NCI-H226 (cell line): ENCODE results near the gene NSL1.

Source experiments
- DNase-seq: peaks from one replicate; pipeline ENCODE4 v3.0.0-alpha.2; 2015

The NSL1 gene

DNA sequence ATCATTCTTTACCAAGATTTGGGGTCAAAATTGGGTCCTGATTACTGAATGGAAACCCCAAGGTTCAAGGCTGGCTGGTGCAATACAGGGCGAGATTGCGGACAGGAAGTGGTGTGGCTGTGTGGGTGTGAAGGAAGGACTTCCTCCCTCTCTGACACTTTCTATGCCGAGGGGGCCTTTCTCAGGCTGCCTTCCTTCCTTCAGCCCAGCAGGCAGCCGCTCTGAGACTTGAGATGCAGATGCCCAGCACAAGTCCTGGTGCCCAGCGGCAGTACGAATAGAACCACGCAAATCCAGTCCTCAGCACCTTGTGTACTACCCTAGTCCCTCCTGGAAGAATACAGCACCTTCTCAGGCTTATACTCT is 108.2 kb downstream of the NSL1 start:
- DNase-seq: no peak

- no peak for DNase-seq
These were observed 110.7 kb downstream of the NSL1 start for GRCh38 chr1:212680680-212681389.

DNA sequence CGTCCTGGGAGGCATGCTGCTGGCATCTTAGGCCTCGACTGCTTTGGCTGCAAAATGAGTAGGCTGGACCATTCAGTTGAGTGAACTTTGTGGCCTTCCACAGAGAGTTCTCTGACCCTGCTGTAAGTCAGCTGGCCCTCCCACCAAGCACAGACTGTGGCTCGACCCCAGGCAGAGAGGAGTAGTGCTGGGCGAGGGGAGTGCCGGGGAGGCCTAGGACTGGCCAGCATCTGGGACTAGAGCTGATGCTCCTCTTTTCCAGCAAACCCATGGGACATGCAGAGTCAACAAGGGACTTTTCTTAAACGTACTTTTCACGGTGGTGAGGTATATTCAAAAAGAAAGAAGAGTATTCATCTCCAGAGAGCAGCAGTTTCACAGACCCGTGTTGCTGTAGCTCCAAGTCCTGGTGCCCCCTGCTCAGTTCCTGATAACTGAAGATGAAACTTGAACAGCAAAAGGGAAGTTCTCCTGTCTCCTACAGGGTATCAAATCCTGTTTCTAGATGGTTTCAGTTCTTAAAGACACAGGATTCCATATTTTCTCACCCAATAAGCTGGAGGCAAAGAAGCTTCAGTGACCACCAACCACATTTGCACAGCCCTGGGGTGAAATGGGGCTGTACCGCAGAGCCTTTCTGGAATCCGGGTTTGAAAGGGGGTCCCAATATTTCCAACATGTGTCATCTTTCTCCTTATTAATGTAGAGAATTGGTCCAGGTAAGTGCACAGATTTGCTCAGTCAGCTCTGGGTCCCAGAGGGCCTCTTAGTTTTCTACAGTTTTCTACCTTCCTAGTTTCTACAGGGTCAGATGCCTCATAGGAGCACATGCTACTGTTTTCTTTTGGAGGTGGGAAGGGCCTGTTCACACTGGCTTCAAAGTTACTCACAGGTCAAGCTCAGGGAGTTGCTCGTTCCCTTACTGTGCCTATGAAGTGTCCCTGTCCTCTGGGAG is 112.8 kb downstream of the NSL1 start:
- no peak for DNase-seq

GRCh38 chr1:212677573-212677972 is 114.0 kb downstream of the NSL1 start:
- no peak for DNase-seq

DNA sequence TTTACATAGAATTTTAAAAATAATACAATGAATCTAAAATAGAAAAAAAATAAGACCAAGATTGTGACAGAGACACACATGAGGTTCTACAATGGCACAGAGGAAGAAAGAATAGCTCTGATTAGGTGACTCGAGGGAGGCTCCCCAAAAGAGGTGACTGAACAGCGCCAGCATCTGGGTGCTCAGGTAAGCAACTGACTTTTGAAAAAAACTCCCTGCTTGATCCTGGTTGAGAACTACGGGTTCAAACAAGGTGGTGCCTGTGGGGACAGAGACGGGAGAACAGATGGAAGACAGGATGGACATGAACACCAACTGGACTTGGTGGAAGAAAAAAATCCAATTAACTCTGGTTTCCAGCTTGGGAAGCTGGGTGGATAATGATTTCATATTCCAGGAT is 114.4 kb downstream of the NSL1 start:
- no peak for DNase-seq
